GM12892 (cell line): ENCODE measurements around the gene PDE4B.
A peak's percentile ranks its signal among the peaks of the same experiment; 100 is the strongest.

Experiments
- DNase-seq: peaks from one replicate; pipeline ENCODE4 v3.0.0; 2011; ENCODE audit not compliant: insufficient read length
- FAIRE-seq: peaks from 2 replicates; lab custom pipeline; 2011; peaks lifted over from hg19 to GRCh38; lab: Jason Lieb, UNC
- POLR2A ChIP-seq: IDR thresholded peaks from 2 replicates; pipeline ENCODE4 v1.6.1; 2011; ENCODE audit warnings: low read depth, low read length, control low read depth
- POLR2AphosphoS5 ChIP-seq: IDR thresholded peaks from 2 replicates; pipeline ENCODE4 v1.6.1; 2011; ENCODE audit warnings: low read depth, low read length, control low read depth
- TAF1 ChIP-seq: IDR thresholded peaks from 2 replicates; pipeline ENCODE4 v1.6.1; 2011; ENCODE audit warnings: low read depth, mild to moderate bottlenecking, control low read depth, low read length, borderline replicate concordance

PDE4B gene

DNA sequence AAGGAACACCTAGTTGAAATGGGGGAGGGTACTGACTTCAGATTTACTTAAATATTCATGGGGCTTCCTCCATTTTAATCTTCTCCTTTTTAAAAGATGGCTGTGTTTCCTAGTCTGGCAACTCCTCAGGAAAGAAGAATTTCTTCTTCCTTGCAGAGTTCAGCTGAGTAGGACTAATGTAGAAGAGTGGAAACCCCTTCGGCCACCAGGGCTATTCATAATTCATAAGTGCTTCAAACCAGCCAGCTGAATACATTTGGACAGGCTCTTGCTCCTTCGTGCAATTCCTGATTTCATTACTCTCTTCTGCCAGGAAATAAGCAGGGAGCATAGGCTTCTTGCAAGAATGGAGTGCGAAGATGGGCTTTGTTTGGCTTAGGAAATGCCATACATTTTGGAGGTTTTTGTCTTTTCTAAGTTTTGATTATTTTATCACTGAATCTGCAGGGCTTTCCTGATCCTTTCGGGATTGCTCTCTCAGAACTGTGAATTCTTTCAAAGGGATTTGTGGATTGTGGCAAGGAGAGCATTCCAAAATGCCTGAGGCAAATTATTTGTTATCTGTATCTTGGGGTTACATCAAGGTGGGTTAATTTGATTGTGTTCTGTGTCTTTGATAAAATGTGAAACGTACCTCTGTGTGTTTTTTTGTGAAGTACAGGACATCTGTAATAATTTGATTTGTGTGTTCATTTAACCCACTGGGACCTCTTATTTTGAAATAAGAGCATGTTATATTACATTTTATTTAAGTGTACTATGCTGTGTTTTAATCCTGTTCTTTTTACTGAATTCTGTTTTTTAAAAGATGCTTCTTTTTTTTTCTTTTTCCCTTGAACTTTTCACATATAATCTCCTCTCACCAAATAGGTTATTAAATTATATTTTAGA is 561.9 kb downstream of the PDE4B start:
- DNase-seq (no peak), FAIRE-seq (no peak)
- TF ChIP-seq POLR2AphosphoS5: no peak
- TF ChIP-seq POLR2A: no peak
- TF ChIP-seq TAF1: no peak

- peak; percentile 87 for FAIRE-seq
- no peak for TF ChIP-seq POLR2A
- no peak for TF ChIP-seq TAF1
- no peak for TF ChIP-seq POLR2AphosphoS5
- DNase-seq: no peak
Measured at GRCh38 chr1:66355756-66356155, 563.1 kb downstream of the PDE4B start.

GRCh38 chr1:66356605-66357004 is 563.9 kb downstream of the PDE4B start:
- DNase-seq: no peak
- no peak for TF ChIP-seq POLR2A
- TF ChIP-seq POLR2AphosphoS5: no peak
- no peak for TF ChIP-seq TAF1
- peak; percentile 68 for FAIRE-seq

DNA sequence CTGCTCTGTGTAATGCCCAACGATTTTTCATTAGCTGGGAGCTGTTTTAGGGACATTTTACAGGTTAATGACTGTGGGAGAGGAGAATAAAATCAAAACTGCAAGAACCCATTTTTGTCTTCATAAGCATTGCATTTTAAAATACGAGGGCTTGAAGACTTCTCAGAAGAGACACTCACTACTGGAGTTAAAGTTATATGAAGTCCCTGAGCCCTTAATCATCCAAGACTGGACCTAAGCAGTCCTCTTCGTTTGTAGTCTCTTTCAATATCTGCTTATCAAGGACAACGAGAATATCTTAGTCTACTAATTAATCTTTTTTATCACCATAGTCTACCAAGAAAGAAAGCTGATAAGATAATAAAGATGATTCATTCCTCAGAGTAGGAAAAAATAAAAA is 564.3 kb downstream of the PDE4B start:
- peak; percentile 36 for FAIRE-seq
- TF ChIP-seq POLR2A (no peak), POLR2AphosphoS5 (no peak)

DNA sequence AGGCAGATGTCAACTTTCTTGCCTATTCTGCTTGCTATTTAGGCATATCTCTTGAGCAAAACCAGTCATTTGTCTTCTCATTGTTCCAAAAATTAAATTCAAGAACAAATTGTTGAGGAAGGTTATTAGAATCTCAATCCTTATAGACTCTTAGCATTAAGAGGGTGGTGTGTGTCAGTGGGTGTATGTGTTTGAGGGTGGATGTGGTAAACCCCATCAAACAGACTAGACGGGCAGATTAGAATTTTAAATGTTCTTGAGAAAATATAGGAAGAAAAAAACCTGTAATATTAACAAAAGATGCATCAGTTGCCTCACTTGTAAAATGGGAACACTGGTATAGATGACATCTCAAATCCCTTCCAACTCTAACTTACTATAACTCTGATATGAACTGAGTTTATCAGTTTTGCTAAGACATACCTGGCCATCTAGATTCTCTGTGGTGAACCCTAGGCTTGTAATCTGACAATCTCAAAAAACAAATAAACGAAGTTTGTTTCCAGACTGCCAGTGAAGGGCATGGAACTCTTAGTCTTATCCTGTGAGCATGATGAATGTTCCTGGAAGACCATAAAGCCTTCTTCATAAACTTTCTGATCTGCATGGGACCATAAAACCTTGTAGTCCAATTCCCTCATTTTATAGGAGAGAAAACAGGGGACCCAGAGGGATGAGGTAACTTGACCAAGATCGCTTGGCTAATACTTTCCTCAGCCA is 564.9 kb downstream of the PDE4B start:
- DNase-seq: no peak
- TF ChIP-seq POLR2A (no peak), POLR2AphosphoS5 (no peak), TAF1 (no peak)
- FAIRE-seq: peak; percentile 30

More for the DNA sequence above, 564.3 kb downstream of the PDE4B start:
- no peak for DNase-seq

DNA sequence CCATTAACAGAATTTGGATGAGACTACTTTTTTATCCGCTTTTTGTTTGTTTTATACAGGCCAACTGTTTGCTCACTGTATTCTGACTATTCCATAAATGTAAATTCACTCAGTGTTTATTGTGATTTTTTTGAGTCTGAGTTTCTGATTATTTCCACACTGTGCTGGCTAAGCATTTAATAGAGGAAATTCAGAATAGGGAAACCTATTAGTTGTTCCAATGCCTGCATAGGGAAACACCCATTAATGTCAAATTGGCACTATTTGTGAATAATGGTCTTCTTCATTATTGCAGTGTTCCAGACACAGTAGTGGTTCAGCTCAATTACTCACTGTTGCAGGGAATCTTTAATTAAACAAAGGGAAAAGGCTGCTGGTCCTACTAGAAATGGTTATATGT is 566.6 kb downstream of the PDE4B start:
- FAIRE-seq: no peak
- no peak for DNase-seq
- no peak for TF ChIP-seq POLR2A
- TF ChIP-seq TAF1: no peak
- TF ChIP-seq POLR2AphosphoS5: no peak

DNA sequence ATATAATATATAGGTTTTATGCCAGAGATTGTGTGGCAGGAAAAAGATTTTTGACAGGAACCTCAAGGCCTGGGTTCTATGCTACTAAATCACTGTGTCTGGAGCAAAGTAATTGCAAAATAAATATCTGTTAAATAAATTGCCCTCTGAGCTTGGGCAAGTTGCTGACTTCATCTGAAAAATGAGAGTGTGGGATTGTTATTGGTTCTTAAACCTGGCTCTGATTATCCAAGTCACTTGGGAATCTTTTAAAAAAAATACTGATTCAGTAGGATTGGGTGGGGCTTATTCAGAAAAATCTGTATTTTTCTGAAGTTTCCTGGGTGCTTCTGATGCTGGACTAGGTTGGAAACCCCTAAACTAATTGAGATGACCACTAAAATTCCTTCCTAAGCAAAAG is 567.1 kb downstream of the PDE4B start:
- FAIRE-seq: no peak
- TF ChIP-seq POLR2AphosphoS5 (no peak), POLR2A (no peak), TAF1 (no peak)
- no peak for DNase-seq

DNA sequence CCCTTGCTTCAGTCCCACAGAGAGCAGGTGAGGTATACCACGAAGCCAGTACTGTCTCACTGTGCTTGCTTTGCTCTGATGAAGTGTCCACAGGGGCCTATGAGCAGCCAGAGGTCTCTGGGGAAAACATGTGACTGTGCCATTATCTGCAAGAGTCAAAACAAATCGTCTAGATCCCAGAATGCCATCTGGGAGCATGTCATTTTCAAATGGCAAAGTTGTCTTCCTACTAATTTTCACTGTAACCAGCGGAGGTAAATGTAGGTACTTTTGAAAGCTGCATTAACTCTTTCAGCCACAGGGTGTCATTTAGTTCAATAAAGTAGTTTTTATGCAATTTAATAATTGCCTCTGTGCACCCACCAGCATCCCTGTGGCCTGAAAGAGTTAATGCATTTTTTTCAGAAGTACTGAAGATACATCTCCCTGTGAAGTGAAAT is 567.6 kb downstream of the PDE4B start:
- no peak for TF ChIP-seq POLR2AphosphoS5
- TF ChIP-seq TAF1: no peak
- no peak for TF ChIP-seq POLR2A
- FAIRE-seq (peak; percentile 92), DNase-seq (no peak)

DNA sequence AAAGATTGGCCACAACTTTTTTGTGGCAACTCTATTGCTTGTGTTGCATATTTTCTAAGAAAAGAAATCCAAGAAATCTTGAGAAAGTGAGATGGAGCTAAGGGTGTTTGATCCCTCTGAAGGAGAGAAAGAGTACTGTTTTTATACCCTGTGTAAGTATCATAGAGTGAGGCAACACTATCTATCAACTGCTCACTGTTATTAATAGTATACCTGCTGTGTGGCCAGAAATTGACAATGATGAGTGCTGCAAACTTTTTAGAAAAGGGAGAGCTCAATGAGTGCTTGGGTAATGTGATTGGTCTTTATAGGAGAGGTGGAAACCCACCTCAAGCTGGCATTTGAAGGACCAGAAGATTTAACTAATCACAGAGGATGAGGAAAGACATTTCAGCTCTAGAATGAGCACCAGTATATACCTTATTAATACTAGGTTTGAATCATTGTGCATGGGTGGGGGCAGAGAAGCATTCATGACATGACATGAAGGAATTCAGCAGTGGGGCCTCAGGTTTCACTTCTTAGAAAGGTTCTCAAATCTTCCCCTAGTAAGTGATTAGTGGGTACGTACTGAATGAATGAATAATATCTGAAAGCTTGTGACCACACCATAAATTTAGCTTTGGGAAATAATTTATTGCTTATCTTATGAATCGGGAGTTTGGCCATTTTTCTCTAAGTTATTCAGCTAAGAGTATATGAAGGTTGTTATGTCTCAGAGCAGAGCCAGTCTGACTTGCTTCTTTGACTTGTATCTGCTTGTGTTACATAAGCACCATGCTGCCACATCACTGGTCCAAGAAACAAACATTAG is 572.1 kb downstream of the PDE4B start:
- DNase-seq (no peak), FAIRE-seq (peak; percentile 83)
- TF ChIP-seq POLR2A (no peak), POLR2AphosphoS5 (no peak), TAF1 (no peak)

GRCh38 chr1:66365635-66366034 is 572.9 kb downstream of the PDE4B start:
- FAIRE-seq (peak; percentile 21), DNase-seq (no peak)
- TF ChIP-seq TAF1 (no peak), POLR2AphosphoS5 (no peak), POLR2A (no peak)

GRCh38 chr1:66366634-66367033 is 573.9 kb downstream of the PDE4B start:
- FAIRE-seq (no peak), DNase-seq (no peak)

More at GRCh38 chr1:66366634-66367033, 573.9 kb downstream of the PDE4B start:
- TF ChIP-seq POLR2AphosphoS5 (no peak), TAF1 (no peak), POLR2A (no peak)
